GM12878 (cell line): ENCODE measurements around the gene DEXI. TPM values are rescaled to one million over a fixed set of nuclear protein-coding genes. Genes with fewer than 3 reads are reported as not detected.

Experiments
- DPF2 ChIP-seq: fragments of 450-650 bp; IDR thresholded peaks from 2 replicates; pipeline ENCODE4 v1.6.1; 2017; ENCODE audit warnings: mild to moderate bottlenecking
- EED ChIP-seq: sonication (generic); IDR thresholded peaks from 2 replicates; pipeline ENCODE4 v1.6.1; 2016; ENCODE audit warnings: antibody characterized with exemption, low read depth
- JUND ChIP-seq: IDR thresholded peaks from 2 replicates; pipeline ENCODE4 v1.6.1; 2012; ENCODE audit warnings: low read depth, mild to moderate bottlenecking, low read length, improper control_type of control experiment, moderate library complexity
- MYC ChIP-seq: IDR thresholded peaks from 2 replicates; pipeline ENCODE4 v1.6.1; 2011; ENCODE audit warnings: mild to moderate bottlenecking, low read length, moderate library complexity, inconsistent platforms; ENCODE audit not compliant: insufficient read depth, insufficient replicate concordance, insufficient read length, severe bottlenecking
- NBN ChIP-seq: fragments of 450-650 bp; IDR thresholded peaks from 2 replicates; pipeline ENCODE4 v1.6.1; 2016
- PAX8 ChIP-seq: fragments of 450-650 bp; IDR thresholded peaks from 2 replicates; pipeline ENCODE4 v1.6.1; 2017; ENCODE audit warnings: mild to moderate bottlenecking, moderate library complexity
- SPI1 ChIP-seq: IDR thresholded peaks from 2 replicates; pipeline ENCODE4 v1.6.1; 2011; ENCODE audit warnings: low read depth, mild to moderate bottlenecking, low read length, moderate library complexity, borderline replicate concordance; ENCODE audit not compliant: insufficient read depth
- TCF3 ChIP-seq: IDR thresholded peaks from 2 replicates; pipeline ENCODE4 v1.6.1; 2012; ENCODE audit warnings: low read depth, mild to moderate bottlenecking, low read length, borderline replicate concordance; ENCODE audit not compliant: insufficient read depth
- ZZZ3 ChIP-seq: IDR thresholded peaks from 2 replicates; pipeline ENCODE4 v1.6.1; 2011; ENCODE audit warnings: low read depth; ENCODE audit not compliant: control insufficient read depth, insufficient read length
- polyA plus RNA-seq, 11 experiments: library from polyadenylated mRNA; depleted of rRNA in 4 of 11; unstranded in 6 of 11; stranded (reverse) in 5 of 11; fragments of >200 nt; fragmentation: Nextera tagmentation in 4 of 11; fragmentation: Illumina TruSeq in 1 of 11; extraction: Ambion mirVana in 4 of 11; extraction: Trizol in 1 of 11; gene quantifications; 1 replicate in 1 of 11; 2 replicates in 10 of 11; pipeline versions ENCODE4 v1.2.1 to v1.2.3, GENCODE V29; 2011 to 2016; ENCODE audit warnings: inconsistent platforms in 2 of 11, missing spikeins in 2 of 11, low read depth in 1 of 11
- total RNA-seq, 4 experiments: library from RNA; depleted of rRNA in 3 of 4; stranded (reverse); fragments of >200 nt in 3 of 4; fragmentation: Illumina TruSeq in 1 of 4; extraction: Trizol in 1 of 4; gene quantifications; 2 replicates each; pipeline versions ENCODE4 v1.2.1 to v1.2.3, GENCODE V29; 2013 to 2021
- TF ChIP-seq, protein P1 (sequence below): fragments of 450-650 bp; IDR thresholded peaks from 2 replicates; pipeline ENCODE4 v1.6.1; 2016; ENCODE audit warnings: mild to moderate bottlenecking
- TF ChIP-seq, protein P2 (sequence below): fragments of 150-350 bp; IDR thresholded peaks from 2 replicates; pipeline ENCODE4 v1.6.1; 2014; ENCODE audit warnings: mild to moderate bottlenecking, low read depth, low read length
- TF ChIP-seq, protein P3 (sequence below): fragments of 450-650 bp; IDR thresholded peaks from 2 replicates; pipeline ENCODE4 v1.6.1; 2018; ENCODE audit warnings: mild to moderate bottlenecking, low read depth, moderate library complexity; ENCODE audit not compliant: partially characterized antibody
- TF ChIP-seq, protein P4 (sequence below): IDR thresholded peaks from 2 replicates; pipeline ENCODE4 v1.6.1; 2011; ENCODE audit warnings: borderline replicate concordance, low read depth, mild to moderate bottlenecking, moderate library complexity, low read length; ENCODE audit not compliant: insufficient read depth, poor library complexity, severe bottlenecking
- TF ChIP-seq, protein P5 (sequence below): IDR thresholded peaks from 2 replicates; pipeline ENCODE4 v1.6.1; 2012; ENCODE audit warnings: low read depth, low read length, improper control_type of control experiment
- TF ChIP-seq, protein P6 (sequence below): fragments of 450-650 bp; IDR thresholded peaks from 2 replicates; pipeline ENCODE4 v1.6.1; 2016; ENCODE audit warnings: mild to moderate bottlenecking
- TF ChIP-seq, protein P7 (sequence below): IDR thresholded peaks from 2 replicates; pipeline ENCODE4 v1.6.1; 2012; ENCODE audit warnings: low read depth, low read length, improper control_type of control experiment

Gene DEXI
- total and polyA plus RNA-seq, 10 of the 15 experiments (the other 5 are each of a cell fraction or from before 2014, with no cell fraction given): 1.4 to 26.3 (median 18.4) TPM

DNA sequence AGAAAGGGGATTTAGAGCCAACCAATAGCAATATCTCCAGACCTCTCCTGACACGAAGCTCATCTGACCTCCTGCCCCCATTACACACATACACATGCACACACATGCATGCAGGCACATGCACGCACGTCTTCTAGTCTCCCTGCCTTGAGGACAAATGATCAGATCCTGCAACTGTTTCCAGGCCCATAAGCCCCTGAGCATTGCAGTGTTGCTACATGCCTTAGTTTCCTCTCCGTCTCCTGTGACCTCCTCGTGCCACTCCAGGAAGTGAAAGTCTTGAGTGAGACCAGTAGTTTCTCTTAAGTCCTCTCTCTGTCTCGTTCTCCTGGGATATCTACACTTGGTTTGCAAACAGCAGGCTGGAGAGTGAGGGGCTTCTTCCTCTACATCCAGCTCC is 57.0 kb downstream of the DEXI start (continued):
- TF ChIP-seq, protein P1, sequence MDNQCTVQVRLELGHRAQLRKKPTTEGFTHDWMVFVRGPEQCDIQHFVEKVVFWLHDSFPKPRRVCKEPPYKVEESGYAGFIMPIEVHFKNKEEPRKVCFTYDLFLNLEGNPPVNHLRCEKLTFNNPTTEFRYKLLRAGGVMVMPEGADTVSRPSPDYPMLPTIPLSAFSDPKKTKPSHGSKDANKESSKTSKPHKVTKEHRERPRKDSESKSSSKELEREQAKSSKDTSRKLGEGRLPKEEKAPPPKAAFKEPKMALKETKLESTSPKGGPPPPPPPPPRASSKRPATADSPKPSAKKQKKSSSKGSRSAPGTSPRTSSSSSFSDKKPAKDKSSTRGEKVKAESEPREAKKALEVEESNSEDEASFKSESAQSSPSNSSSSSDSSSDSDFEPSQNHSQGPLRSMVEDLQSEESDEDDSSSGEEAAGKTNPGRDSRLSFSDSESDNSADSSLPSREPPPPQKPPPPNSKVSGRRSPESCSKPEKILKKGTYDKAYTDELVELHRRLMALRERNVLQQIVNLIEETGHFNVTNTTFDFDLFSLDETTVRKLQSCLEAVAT: no peak
- no peak for TF ChIP-seq MYC
- no peak for TF ChIP-seq PAX8
- TF ChIP-seq, protein P2, sequence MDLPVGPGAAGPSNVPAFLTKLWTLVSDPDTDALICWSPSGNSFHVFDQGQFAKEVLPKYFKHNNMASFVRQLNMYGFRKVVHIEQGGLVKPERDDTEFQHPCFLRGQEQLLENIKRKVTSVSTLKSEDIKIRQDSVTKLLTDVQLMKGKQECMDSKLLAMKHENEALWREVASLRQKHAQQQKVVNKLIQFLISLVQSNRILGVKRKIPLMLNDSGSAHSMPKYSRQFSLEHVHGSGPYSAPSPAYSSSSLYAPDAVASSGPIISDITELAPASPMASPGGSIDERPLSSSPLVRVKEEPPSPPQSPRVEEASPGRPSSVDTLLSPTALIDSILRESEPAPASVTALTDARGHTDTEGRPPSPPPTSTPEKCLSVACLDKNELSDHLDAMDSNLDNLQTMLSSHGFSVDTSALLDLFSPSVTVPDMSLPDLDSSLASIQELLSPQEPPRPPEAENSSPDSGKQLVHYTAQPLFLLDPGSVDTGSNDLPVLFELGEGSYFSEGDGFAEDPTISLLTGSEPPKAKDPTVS: no peak
- TF ChIP-seq, protein P3, sequence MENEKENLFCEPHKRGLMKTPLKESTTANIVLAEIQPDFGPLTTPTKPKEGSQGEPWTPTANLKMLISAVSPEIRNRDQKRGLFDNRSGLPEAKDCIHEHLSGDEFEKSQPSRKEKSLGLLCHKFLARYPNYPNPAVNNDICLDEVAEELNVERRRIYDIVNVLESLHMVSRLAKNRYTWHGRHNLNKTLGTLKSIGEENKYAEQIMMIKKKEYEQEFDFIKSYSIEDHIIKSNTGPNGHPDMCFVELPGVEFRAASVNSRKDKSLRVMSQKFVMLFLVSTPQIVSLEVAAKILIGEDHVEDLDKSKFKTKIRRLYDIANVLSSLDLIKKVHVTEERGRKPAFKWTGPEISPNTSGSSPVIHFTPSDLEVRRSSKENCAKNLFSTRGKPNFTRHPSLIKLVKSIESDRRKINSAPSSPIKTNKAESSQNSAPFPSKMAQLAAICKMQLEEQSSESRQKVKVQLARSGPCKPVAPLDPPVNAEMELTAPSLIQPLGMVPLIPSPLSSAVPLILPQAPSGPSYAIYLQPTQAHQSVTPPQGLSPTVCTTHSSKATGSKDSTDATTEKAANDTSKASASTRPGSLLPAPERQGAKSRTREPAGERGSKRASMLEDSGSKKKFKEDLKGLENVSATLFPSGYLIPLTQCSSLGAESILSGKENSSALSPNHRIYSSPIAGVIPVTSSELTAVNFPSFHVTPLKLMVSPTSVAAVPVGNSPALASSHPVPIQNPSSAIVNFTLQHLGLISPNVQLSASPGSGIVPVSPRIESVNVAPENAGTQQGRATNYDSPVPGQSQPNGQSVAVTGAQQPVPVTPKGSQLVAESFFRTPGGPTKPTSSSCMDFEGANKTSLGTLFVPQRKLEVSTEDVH: no peak
- peak; percentile 73 for TF ChIP-seq EED
- TF ChIP-seq, protein P4, sequence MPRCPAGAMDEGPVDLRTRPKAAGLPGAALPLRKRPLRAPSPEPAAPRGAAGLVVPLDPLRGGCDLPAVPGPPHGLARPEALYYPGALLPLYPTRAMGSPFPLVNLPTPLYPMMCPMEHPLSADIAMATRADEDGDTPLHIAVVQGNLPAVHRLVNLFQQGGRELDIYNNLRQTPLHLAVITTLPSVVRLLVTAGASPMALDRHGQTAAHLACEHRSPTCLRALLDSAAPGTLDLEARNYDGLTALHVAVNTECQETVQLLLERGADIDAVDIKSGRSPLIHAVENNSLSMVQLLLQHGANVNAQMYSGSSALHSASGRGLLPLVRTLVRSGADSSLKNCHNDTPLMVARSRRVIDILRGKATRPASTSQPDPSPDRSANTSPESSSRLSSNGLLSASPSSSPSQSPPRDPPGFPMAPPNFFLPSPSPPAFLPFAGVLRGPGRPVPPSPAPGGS: no peak
- 0 out of 2 replicates have a peak, but pooled peaks have one; percentile 26 for TF ChIP-seq DPF2
- TF ChIP-seq, protein P5, sequence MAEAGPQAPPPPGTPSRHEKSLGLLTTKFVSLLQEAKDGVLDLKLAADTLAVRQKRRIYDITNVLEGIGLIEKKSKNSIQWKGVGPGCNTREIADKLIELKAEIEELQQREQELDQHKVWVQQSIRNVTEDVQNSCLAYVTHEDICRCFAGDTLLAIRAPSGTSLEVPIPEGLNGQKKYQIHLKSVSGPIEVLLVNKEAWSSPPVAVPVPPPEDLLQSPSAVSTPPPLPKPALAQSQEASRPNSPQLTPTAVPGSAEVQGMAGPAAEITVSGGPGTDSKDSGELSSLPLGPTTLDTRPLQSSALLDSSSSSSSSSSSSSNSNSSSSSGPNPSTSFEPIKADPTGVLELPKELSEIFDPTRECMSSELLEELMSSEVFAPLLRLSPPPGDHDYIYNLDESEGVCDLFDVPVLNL: no peak
- no peak for TF ChIP-seq JUND
- 0 out of 2 replicates have a peak, but pooled peaks have one; percentile 19 for TF ChIP-seq NBN
- TF ChIP-seq, protein P6, sequence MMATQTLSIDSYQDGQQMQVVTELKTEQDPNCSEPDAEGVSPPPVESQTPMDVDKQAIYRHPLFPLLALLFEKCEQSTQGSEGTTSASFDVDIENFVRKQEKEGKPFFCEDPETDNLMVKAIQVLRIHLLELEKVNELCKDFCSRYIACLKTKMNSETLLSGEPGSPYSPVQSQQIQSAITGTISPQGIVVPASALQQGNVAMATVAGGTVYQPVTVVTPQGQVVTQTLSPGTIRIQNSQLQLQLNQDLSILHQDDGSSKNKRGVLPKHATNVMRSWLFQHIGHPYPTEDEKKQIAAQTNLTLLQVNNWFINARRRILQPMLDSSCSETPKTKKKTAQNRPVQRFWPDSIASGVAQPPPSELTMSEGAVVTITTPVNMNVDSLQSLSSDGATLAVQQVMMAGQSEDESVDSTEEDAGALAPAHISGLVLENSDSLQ: no peak
- no peak for TF ChIP-seq ZZZ3
- TF ChIP-seq TCF3: no peak
- peak; percentile 66 for TF ChIP-seq SPI1
- TF ChIP-seq, protein P7, sequence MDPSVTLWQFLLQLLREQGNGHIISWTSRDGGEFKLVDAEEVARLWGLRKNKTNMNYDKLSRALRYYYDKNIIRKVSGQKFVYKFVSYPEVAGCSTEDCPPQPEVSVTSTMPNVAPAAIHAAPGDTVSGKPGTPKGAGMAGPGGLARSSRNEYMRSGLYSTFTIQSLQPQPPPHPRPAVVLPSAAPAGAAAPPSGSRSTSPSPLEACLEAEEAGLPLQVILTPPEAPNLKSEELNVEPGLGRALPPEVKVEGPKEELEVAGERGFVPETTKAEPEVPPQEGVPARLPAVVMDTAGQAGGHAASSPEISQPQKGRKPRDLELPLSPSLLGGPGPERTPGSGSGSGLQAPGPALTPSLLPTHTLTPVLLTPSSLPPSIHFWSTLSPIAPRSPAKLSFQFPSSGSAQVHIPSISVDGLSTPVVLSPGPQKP: no peak
